Thyroid gland (tissue), 4 donors: Measurements from ENCODE around the gene ELP6. TPM values are rescaled to one million over a fixed set of nuclear protein-coding genes. Genes with fewer than 3 reads are reported as not detected.

ENCODE experiments used
- DNase-seq, 2 donors: peaks; one replicate each; pipeline ENCODE4 v3.0.0-alpha.2; 2019
- H3K27ac ChIP-seq, 3 donors: fragments of 200-600 bp; sonication (generic); 1 replicate in 2 of 3; 2 replicates in 1 of 3; pipeline ENCODE4 v1.5.1; 2016 to 2019; ENCODE audit warnings: mild to moderate bottlenecking in 1 of 3, moderate library complexity in 1 of 3
- H3K27me3 ChIP-seq: fragments of 200-600 bp; sonication (generic); one replicate; pipeline ENCODE4 v1.5.1; 2019
- H3K36me3 ChIP-seq, 2 donors: fragments of 200-600 bp; sonication (generic); one replicate each; pipeline ENCODE4 v1.5.1; 2016 to 2019
- H3K4me1 ChIP-seq, 2 donors: fragments of 200-600 bp; sonication (generic); one replicate each; pipeline ENCODE4 v1.5.1; 2017 to 2019
- H3K4me3 ChIP-seq, 3 donors: fragments of 200-600 bp; sonication (generic); replicated peaks in 1 of 3; 1 replicate in 2 of 3; 2 replicates in 1 of 3; pipeline ENCODE4 v1.5.1; 2016; ENCODE audit warnings: mild to moderate bottlenecking in 1 of 3
- H3K9me3 ChIP-seq: fragments of 200-600 bp; sonication (generic); one replicate; pipeline ENCODE4 v1.5.1; 2017
- CTCF ChIP-seq, 6 experiments: fragments of 200-600 bp in 3 of 6; fragments of 450-650 bp in 3 of 6; sonication (generic) in 3 of 6; IDR thresholded peaks; one replicate each; pipeline ENCODE4 v1.5.1; 2016 to 2019; ENCODE audit warnings: antibody characterized with exemption in 6 of 6, mild to moderate bottlenecking in 2 of 6, inconsistent platforms in 1 of 6, moderate library complexity in 1 of 6
- POLR2A ChIP-seq, 2 donors: fragments of 450-650 bp; IDR thresholded peaks; one replicate each; pipeline ENCODE4 v1.6.1; 2017; ENCODE audit warnings: antibody characterized with exemption in 2 of 2, mild to moderate bottlenecking in 2 of 2, moderate library complexity in 1 of 2
- WGBS, 2 donors: methylation state at CpG; one replicate each; pipeline ENCODE4 v1.1.5; 2017; 5-methylcytosine and 5-hydroxymethylcytosine counted together
- intact Hi-C: fragments of 100-400 bp; cut with DNase I; formaldehyde crosslinking; loops from one replicate; pipeline ENCODE4 v1.15.1; 2023
- total RNA-seq, 4 donors: library from RNA; depleted of rRNA; stranded (reverse); fragments of >200 nt; gene quantifications; one replicate each; pipeline ENCODE4 v1.2.3, GENCODE V29; 2016

Gene ELP6
- total RNA-seq, 4 donors from 2014 or later, result 25.3 to 42.7 (median 35.5) TPM

GRCh38 chr3:47496892-47497291 is 16.6 kb downstream of the ELP6 start:
- no peak overlapping the region for H3K27ac ChIP-seq
- H3K27me3 ChIP-seq, result no peaks in the 10 kb centered on the region
- intact Hi-C loops, result no loop called here
- no peak overlapping the region for H3K4me3 ChIP-seq
- no peaks in the 10 kb centered on the region for H3K9me3 ChIP-seq
- TF ChIP-seq CTCF (IDR thresholded peaks at IDR 0.05) (no peak), POLR2A (IDR thresholded peaks at IDR 0.05) (no peak)
- peaks cover 31 to 55% of the 10 kb centered on the region in 2 donors for H3K36me3 ChIP-seq
- H3K4me1 ChIP-seq, result no peaks in the 10 kb centered on the region
- no peak for DNase-seq

- 94 to 98% methylated on average over 8 of the region's 8 CpGs for WGBS, 2 donors
- Histone ChIP-seq H3K27me3 (no peaks in the 10 kb centered on the region), H3K27ac (no peak overlapping the region), H3K4me3 (no peak overlapping the region), H3K4me1 (no peaks in the 10 kb centered on the region), H3K36me3 (peaks cover 21 to 45% of the 10 kb centered on the region in 2 donors), H3K9me3 (no peaks in the 10 kb centered on the region)
- intact Hi-C loops, result no loop called here
- no peak for DNase-seq
- TF ChIP-seq POLR2A (IDR thresholded peaks at IDR 0.05) (no peak), CTCF (IDR thresholded peaks at IDR 0.05) (no peak)
Observed at GRCh38 chr3:47495886-47496285, 17.6 kb downstream of the ELP6 start.

GRCh38 chr3:47495111-47495510 is 18.4 kb downstream of the ELP6 start:
- peaks cover 21 to 38% of the 10 kb centered on the region in 2 donors for H3K36me3 ChIP-seq
- no peaks in the 10 kb centered on the region for H3K9me3 ChIP-seq
- 98 to 99% methylated on average over 4 of the region's 4 CpGs for WGBS, 2 donors
- no peak overlapping the region for H3K4me3 ChIP-seq
- no peak for DNase-seq
- no peak for TF ChIP-seq POLR2A (IDR thresholded peaks at IDR 0.05)
- TF ChIP-seq CTCF (IDR thresholded peaks at IDR 0.05), result no peak
- no peak overlapping the region for H3K27ac ChIP-seq
- intact Hi-C loops, result no loop called here
- no peaks in the 10 kb centered on the region for H3K4me1 ChIP-seq
- no peaks in the 10 kb centered on the region for H3K27me3 ChIP-seq

- Histone ChIP-seq H3K9me3 (no peaks in the 10 kb centered on the region), H3K27me3 (no peaks in the 10 kb centered on the region), H3K27ac (no peak overlapping the region), H3K4me3 (no peak overlapping the region), H3K36me3 (peaks cover 13 to 14% of the 10 kb centered on the region in 2 donors), H3K4me1 (no peaks in the 10 kb centered on the region)
- intact Hi-C loops, result no loop called here
- no peak for DNase-seq
- TF ChIP-seq CTCF (IDR thresholded peaks at IDR 0.05) (no peak), POLR2A (IDR thresholded peaks at IDR 0.05) (no peak)
- WGBS, 2 donors, result 93 to 94% methylated on average over 12 of the region's 12 CpGs
Observed at GRCh38 chr3:47491777-47492176, 21.7 kb downstream of the ELP6 start.

DNA sequence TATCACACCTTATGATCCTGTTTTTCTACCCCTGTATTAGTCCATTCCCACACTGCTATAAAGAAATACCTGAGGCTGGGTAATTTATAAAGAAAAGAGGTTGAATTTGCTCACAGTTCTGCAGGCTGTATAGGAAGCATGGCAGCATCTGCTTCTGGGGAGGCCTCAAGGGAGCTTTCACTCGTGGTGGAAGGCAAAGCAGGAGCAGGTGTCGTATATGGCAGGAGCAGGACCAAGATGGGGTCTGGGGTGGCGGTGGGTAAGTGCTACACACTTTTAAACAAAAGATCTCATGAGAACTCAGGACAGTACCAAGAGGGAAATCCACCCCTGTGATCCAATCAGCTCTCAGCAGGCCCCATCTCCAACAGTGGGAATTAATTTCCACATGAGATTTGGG is 22.3 kb downstream of the ELP6 start:
- TF ChIP-seq CTCF (IDR thresholded peaks at IDR 0.05), result no peak
- no peak for TF ChIP-seq POLR2A (IDR thresholded peaks at IDR 0.05)
- no peak overlapping the region for H3K4me3 ChIP-seq
- H3K27me3 ChIP-seq, result no peaks in the 10 kb centered on the region
- DNase-seq, result no peak
- WGBS, 2 donors, result 83 to 85% methylated on average over 3 of the region's 3 CpGs
- intact Hi-C loops, result no loop called here
- no peaks in the 10 kb centered on the region for H3K4me1 ChIP-seq
- H3K9me3 ChIP-seq, result no peaks in the 10 kb centered on the region
- H3K27ac ChIP-seq, result no peak overlapping the region
- peaks cover 10 to 13% of the 10 kb centered on the region in 2 donors for H3K36me3 ChIP-seq
